GM23338 (cell line): ENCODE measurements around the gene ACOT11. TPM values are rescaled to one million over a fixed set of nuclear protein-coding genes. Genes with fewer than 3 reads are reported as not detected.

Source experiments
- ATAC-seq: fragments of 200-7000 bp; cut with Tn5 transposase; 3 replicates; pipeline ENCODE4 v1.9.1; 2020
- DNase-seq: peaks from one replicate; pipeline ENCODE4 v3.0.0-alpha.2; 2015; ENCODE audit warnings: low spot score
- H2AFZ ChIP-seq: fragments of 200-600 bp; sonication (generic); 2 replicates; pipeline ENCODE4 v1.8.0; 2016; ENCODE audit warnings: antibody characterized with exemption, mild to moderate bottlenecking, moderate library complexity
- H3F3A ChIP-seq: fragments of 200-600 bp; sonication (generic); replicated peaks from 2 replicates; pipeline ENCODE4 v1.8.0; 2017; ENCODE audit warnings: antibody characterized with exemption, mixed run types, low read depth
- H3K27ac ChIP-seq: fragments of 200-600 bp; sonication (generic); 2 replicates; pipeline ENCODE4 v1.6.1; 2016; ENCODE audit warnings: low read depth
- H3K27me3 ChIP-seq: fragments of 200-600 bp; sonication (generic); 2 replicates; pipeline ENCODE4 v1.8.0; 2016; ENCODE audit warnings: mild to moderate bottlenecking, mixed run types, moderate library complexity; ENCODE audit not compliant: insufficient read depth
- H3K36me3 ChIP-seq: fragments of 200-600 bp; sonication (generic); 2 replicates; pipeline ENCODE4 v1.8.0; 2016; ENCODE audit warnings: mild to moderate bottlenecking; ENCODE audit not compliant: insufficient read depth
- H3K4me1 ChIP-seq: fragments of 200-600 bp; sonication (generic); 2 replicates; pipeline ENCODE4 v1.8.0; 2016; ENCODE audit warnings: mild to moderate bottlenecking, moderate library complexity; ENCODE audit not compliant: insufficient read depth
- H3K4me2 ChIP-seq: fragments of 200-600 bp; sonication (generic); 2 replicates; pipeline ENCODE4 v1.7.1; 2017; ENCODE audit warnings: mixed run types
- H3K4me3 ChIP-seq: fragments of 200-600 bp; sonication (generic); 2 replicates; pipeline ENCODE4 v1.6.1; 2016; ENCODE audit warnings: mixed run types
- H3K79me2 ChIP-seq: fragments of 200-600 bp; sonication (generic); replicated peaks from 2 replicates; pipeline ENCODE4 v1.8.0; 2017; ENCODE audit warnings: mild to moderate bottlenecking; ENCODE audit not compliant: insufficient read depth
- H3K9me2 ChIP-seq: fragments of 200-600 bp; sonication (generic); 2 replicates; pipeline ENCODE4 v1.8.0; 2017; ENCODE audit not compliant: insufficient read depth
- H4K20me1 ChIP-seq: fragments of 200-600 bp; sonication (generic); replicated peaks from 2 replicates; pipeline ENCODE4 v1.8.0; 2017; ENCODE audit warnings: mild to moderate bottlenecking; ENCODE audit not compliant: insufficient read depth
- H3K27ac Mint-ChIP-seq: 2 replicates; pipeline ENCODE4 v1.8.0; 2020; ENCODE audit warnings: inconsistent platforms, mild to moderate bottlenecking, moderate library complexity, mixed read lengths
- H3K27me3 Mint-ChIP-seq: 3 replicates; pipeline ENCODE4 v1.8.0; 2022; ENCODE audit warnings: low read depth, mild to moderate bottlenecking, moderate library complexity, mixed read lengths, inconsistent platforms; ENCODE audit not compliant: insufficient read depth, poor library complexity
- H3K36me3 Mint-ChIP-seq: 3 replicates; pipeline ENCODE4 v1.8.0; 2021; ENCODE audit warnings: low read depth, mild to moderate bottlenecking, inconsistent platforms, moderate library complexity, mixed read lengths
- H3K4me1 Mint-ChIP-seq: 3 replicates; pipeline ENCODE4 v1.8.0; 2020; ENCODE audit warnings: mild to moderate bottlenecking, inconsistent platforms, mixed read lengths
- H3K4me3 Mint-ChIP-seq: 3 replicates; pipeline ENCODE4 v1.8.0; 2021; ENCODE audit warnings: moderate library complexity, mild to moderate bottlenecking, inconsistent platforms, mixed read lengths
- H3K9me3 Mint-ChIP-seq: 3 replicates; pipeline ENCODE4 v1.8.0; 2020; ENCODE audit warnings: moderate library complexity, mild to moderate bottlenecking, inconsistent platforms, mixed read lengths
- CREB1 ChIP-seq: fragments of 250-450 bp; sonication (Bioruptor Pico); IDR thresholded peaks from 2 replicates; pipeline ENCODE4 v1.5.0; 2020; ENCODE audit warnings: low read depth, mild to moderate bottlenecking, moderate library complexity
- EZH2phosphoT487 ChIP-seq: fragments of 200-600 bp; sonication (generic); IDR thresholded peaks from one replicate; pipeline ENCODE4 v1.8.1; 2018; ENCODE audit warnings: antibody characterized with exemption; ENCODE audit not compliant: unreplicated experiment
- JUNB ChIP-seq: IDR thresholded peaks from one replicate; pipeline ENCODE4 v1.6.1; 2016; ENCODE audit warnings: antibody characterized with exemption; ENCODE audit not compliant: unreplicated experiment
- NANOG ChIP-seq: IDR thresholded peaks from 2 replicates; pipeline ENCODE4 v1.6.1; 2016; ENCODE audit warnings: antibody characterized with exemption, borderline replicate concordance
- POLR2AphosphoS5 ChIP-seq: IDR thresholded peaks from 2 replicates; pipeline ENCODE4 v1.6.1; 2016; ENCODE audit warnings: antibody characterized with exemption, low read depth
- STAT1 ChIP-seq: IDR thresholded peaks from one replicate; pipeline ENCODE4 v1.6.1; 2016; ENCODE audit warnings: antibody characterized with exemption; ENCODE audit not compliant: unreplicated experiment
- ZNF331 ChIP-seq: fragments of 250-450 bp; sonication (Bioruptor Pico); IDR thresholded peaks from 2 replicates; pipeline ENCODE4 v1.5.0; 2020; ENCODE audit warnings: low read depth, mild to moderate bottlenecking, moderate library complexity
- polyA plus RNA-seq: library from polyadenylated mRNA; unstranded; fragments of >200 nt; fragmentation: Nextera tagmentation; extraction: Ambion mirVana; gene quantifications from 2 replicates; pipeline ENCODE4 v1.2.1, GENCODE V29; 2016
- total RNA-seq: library from RNA; depleted of rRNA; stranded (reverse); fragments of >200 nt; shearing (Covaris generic); gene quantifications from 2 replicates; pipeline ENCODE4 v1.2.3, GENCODE V29; 2014
- TF ChIP-seq, protein P1 (sequence below), 2 experiments: fragments of 200-600 bp in 1 of 2; sonication (generic) in 1 of 2; conservative IDR thresholded peaks; 2 replicates each; pipeline versions ENCODE4 v1.5.1 to v1.6.1; 2016 to 2017; ENCODE audit warnings: antibody characterized with exemption in 2 of 2, low read depth in 2 of 2, mild to moderate bottlenecking in 2 of 2, moderate library complexity in 1 of 2

ACOT11 gene
- total and polyA plus RNA-seq, 2 experiments from 2014 or later = 1.6 to 2.7 TPM

DNA sequence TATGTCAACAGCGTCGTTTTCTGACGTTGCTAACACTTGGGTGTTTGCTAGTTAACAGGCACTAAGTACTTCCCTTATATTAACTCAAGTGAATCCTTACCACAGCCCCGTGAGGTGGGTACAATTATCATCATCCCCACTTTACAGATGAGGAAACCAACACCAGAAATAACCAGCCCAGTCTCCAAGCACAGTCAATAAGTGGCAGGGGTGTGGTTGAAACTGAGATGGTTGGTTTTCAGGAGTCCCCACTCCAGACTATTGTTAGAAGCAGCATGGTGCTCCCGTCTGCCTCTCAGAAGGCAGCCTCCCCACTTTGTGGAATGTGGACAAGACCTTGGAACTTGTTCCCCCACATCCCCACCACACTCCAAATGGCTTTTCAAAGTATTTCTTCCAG is 45.7 kb upstream of the ACOT11 start:
- no peak overlapping the region for H3K4me3 Mint-ChIP-seq
- H3K27ac Mint-ChIP-seq = peak overlapping the region; percentile 64; the same call in 1 of the 2 replicates
- peaks cover 4% of the 10 kb centered on the region; the same call in 1 of the 2 replicates for H3K27me3 ChIP-seq
- H2AFZ ChIP-seq = peak overlapping the region; percentile 82
- no peak for TF ChIP-seq CREB1 (CRISPR knock-in tag)
- no peak for TF ChIP-seq EZH2phosphoT487
- TF ChIP-seq ZNF331 (CRISPR knock-in tag) = no peak
- TF ChIP-seq POLR2AphosphoS5 = no peak
- TF ChIP-seq, protein P1, sequence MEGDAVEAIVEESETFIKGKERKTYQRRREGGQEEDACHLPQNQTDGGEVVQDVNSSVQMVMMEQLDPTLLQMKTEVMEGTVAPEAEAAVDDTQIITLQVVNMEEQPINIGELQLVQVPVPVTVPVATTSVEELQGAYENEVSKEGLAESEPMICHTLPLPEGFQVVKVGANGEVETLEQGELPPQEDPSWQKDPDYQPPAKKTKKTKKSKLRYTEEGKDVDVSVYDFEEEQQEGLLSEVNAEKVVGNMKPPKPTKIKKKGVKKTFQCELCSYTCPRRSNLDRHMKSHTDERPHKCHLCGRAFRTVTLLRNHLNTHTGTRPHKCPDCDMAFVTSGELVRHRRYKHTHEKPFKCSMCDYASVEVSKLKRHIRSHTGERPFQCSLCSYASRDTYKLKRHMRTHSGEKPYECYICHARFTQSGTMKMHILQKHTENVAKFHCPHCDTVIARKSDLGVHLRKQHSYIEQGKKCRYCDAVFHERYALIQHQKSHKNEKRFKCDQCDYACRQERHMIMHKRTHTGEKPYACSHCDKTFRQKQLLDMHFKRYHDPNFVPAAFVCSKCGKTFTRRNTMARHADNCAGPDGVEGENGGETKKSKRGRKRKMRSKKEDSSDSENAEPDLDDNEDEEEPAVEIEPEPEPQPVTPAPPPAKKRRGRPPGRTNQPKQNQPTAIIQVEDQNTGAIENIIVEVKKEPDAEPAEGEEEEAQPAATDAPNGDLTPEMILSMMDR (conservative IDR thresholded peaks at IDR 0.05; ENCODE audit: low read depth in 2 of 2) = no peak
- TF ChIP-seq JUNB = no peak
- H3K27me3 Mint-ChIP-seq = peaks cover 29% of the 10 kb centered on the region
- no peaks in the 10 kb centered on the region for H3K36me3 Mint-ChIP-seq
- no peaks in the 10 kb centered on the region for H3K36me3 ChIP-seq
- H3K4me2 ChIP-seq = no peak overlapping the region
- no peaks in the 10 kb centered on the region for H3K9me2 ChIP-seq
- no peak for ATAC-seq
- H3K4me1 Mint-ChIP-seq = peaks cover 24% of the 10 kb centered on the region
- H3K4me1 ChIP-seq = peaks cover 31% of the 10 kb centered on the region
- H3K9me3 Mint-ChIP-seq = no peaks in the 10 kb centered on the region
- H3F3A ChIP-seq = peaks cover 5% of the 10 kb centered on the region
- no peak for DNase-seq
- peak overlapping the region; percentile 83; the same call in 1 of the 2 replicates for H3K27ac ChIP-seq
- H3K4me3 ChIP-seq = no peak overlapping the region
- no peaks in the 10 kb centered on the region for H4K20me1 ChIP-seq
- H3K79me2 ChIP-seq = no peaks in the 10 kb centered on the region

DNA sequence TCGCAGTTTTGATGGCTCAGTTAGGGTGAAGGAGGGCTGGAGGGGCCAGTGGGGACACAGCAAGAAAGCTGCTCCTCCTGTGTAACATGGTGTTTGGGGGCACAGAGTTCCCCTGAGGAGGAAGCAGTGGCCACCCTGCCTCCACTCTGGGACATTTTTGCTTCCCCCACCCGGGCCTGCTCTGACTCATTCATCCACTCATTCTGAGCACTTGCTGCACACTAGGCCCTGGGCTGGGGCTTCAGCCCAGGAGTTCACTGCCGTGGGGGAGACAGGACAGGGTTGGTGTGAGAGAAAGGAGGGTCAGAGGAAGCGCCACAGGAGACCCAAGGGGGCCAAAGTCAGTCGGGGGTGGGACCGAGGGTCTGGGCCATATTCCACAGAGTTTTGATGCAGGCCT is 41.4 kb upstream of the ACOT11 start:
- TF ChIP-seq STAT1 = no peak
- TF ChIP-seq NANOG = no peak
- H3K79me2 ChIP-seq = no peaks in the 10 kb centered on the region
- H3K9me2 ChIP-seq = no peaks in the 10 kb centered on the region
- no peaks in the 10 kb centered on the region for H3K27me3 ChIP-seq
- H3K36me3 ChIP-seq = no peaks in the 10 kb centered on the region
- H3K27ac ChIP-seq = no peak overlapping the region
- DNase-seq = no peak
- H3F3A ChIP-seq = no peaks in the 10 kb centered on the region
- no peak overlapping the region for H3K4me3 ChIP-seq
- H3K4me3 Mint-ChIP-seq = no peak overlapping the region
- H3K4me1 ChIP-seq = peaks cover 11% of the 10 kb centered on the region
- H3K27me3 Mint-ChIP-seq = peaks cover 19% of the 10 kb centered on the region
- H3K9me3 Mint-ChIP-seq = no peaks in the 10 kb centered on the region
- no peaks in the 10 kb centered on the region for H3K36me3 Mint-ChIP-seq
- no peak overlapping the region for H2AFZ ChIP-seq
- no peaks in the 10 kb centered on the region for H4K20me1 ChIP-seq
- H3K4me2 ChIP-seq = no peak overlapping the region
- peaks cover 14% of the 10 kb centered on the region for H3K4me1 Mint-ChIP-seq
- ATAC-seq = no peak
- no peak overlapping the region for H3K27ac Mint-ChIP-seq

DNA sequence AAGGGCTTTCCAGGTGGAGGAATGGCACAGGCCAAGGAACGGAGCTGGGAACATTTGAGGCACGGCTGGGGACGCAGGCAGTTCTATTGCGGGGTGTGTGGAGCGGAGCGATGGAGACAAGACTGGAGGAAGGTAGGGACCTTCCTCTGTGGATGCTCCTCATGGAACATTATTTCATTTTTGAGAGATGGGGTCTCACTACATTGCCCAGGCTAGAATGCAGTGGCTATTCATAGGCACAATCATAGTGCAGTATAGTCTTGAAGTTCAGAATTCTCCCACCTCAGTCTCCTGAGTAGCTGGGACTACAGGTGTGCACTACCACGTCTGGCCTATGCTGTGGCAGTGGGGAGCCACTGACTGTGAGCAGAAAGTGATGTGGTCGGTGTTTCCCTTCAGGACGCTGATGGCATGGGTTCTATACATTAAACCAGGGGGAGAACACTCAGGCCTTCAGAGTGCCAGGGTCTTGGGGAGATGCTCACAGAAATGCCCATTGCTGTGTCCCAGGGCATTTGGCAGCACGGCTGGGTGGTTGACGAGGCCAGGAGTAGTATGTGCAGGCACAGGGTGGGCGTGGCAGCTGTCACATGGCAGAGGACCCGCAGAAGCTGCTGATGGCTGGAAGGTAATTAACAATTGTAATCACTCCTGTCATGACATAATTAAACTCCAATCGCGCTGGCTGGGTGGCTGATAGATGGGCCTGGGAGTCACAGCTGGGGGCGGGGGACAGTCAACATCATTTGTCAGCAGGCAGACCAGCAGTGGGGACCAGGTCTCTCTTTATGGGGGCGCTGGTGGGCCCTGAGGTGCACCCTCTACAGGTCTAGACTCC is 40.8 kb upstream of the ACOT11 start:
- Histone ChIP-seq H3K9me2 (no peaks in the 10 kb centered on the region), H3K4me1 (peaks cover 6% of the 10 kb centered on the region; the same call in 1 of the 2 replicates), H3K4me3 (no peak overlapping the region), H3K27me3 (no peaks in the 10 kb centered on the region), H3F3A (no peaks in the 10 kb centered on the region), H2AFZ (no peak overlapping the region), H3K79me2 (no peaks in the 10 kb centered on the region), H3K36me3 (no peaks in the 10 kb centered on the region), H3K4me2 (no peak overlapping the region), H3K27ac (no peak overlapping the region), H4K20me1 (no peaks in the 10 kb centered on the region)
- TF ChIP-seq NANOG = no peak
- TF ChIP-seq, protein P1 (conservative IDR thresholded peaks at IDR 0.05; ENCODE audit: low read depth in 2 of 2) = peak in 1 of 2 experiments; percentile 27; a peak in 2 of 4 replicates
- Mint-ChIP-seq H3K4me1 (peaks cover 9% of the 10 kb centered on the region), H3K36me3 (no peaks in the 10 kb centered on the region), H3K27ac (no peak overlapping the region), H3K27me3 (peaks cover 16% of the 10 kb centered on the region), H3K4me3 (no peak overlapping the region), H3K9me3 (no peaks in the 10 kb centered on the region)
- ATAC-seq (no peak; the same call in 1 of the 3 replicates), DNase-seq (no peak)
